GM06990 (cell line): ENCODE measurements around the gene DAZAP1.

Experiments used
- DNase-seq: peaks from one replicate; pipeline ENCODE4 v3.0.0-alpha.2; 2011; ENCODE audit not compliant: insufficient read length; ENCODE audit errors: extremely low read depth
- H3K27me3 ChIP-seq: replicated peaks from 2 replicates; pipeline ENCODE4 v1.6.0; 2011; ENCODE audit warnings: low read length; ENCODE audit not compliant: control insufficient read depth, insufficient read depth
- H3K36me3 ChIP-seq: 2 replicates; pipeline ENCODE4 v1.5.1; 2011; ENCODE audit warnings: low read length; ENCODE audit not compliant: control insufficient read depth, insufficient read depth
- H3K4me3 ChIP-seq: replicated peaks from 2 replicates; pipeline ENCODE4 v1.5.1; 2011; ENCODE audit warnings: low read depth, mild to moderate bottlenecking, control low read depth, low read length
- CTCF ChIP-seq: IDR thresholded peaks from 2 replicates; pipeline ENCODE4 v1.5.1; 2011; ENCODE audit warnings: low read length, control low read depth, mild to moderate bottlenecking, inconsistent platforms; ENCODE audit not compliant: insufficient read depth, poor library complexity, severe bottlenecking

Gene DAZAP1

GRCh38 chr19:1453525-1454364 is 46.4 kb downstream of the DAZAP1 start:
- H3K27me3 ChIP-seq = peaks cover 3% of the 10 kb centered on the region; the same call in 1 of the 2 replicates
- no peak for DNase-seq
- TF ChIP-seq CTCF = no peak
- no peak overlapping the region for H3K4me3 ChIP-seq
- H3K36me3 ChIP-seq = no peaks in the 10 kb centered on the region

- Histone ChIP-seq H3K27me3 (peaks cover 3% of the 10 kb centered on the region; the same call in 1 of the 2 replicates), H3K4me3 (no peak overlapping the region; the same call in 1 of the 2 replicates), H3K36me3 (no peaks in the 10 kb centered on the region)
- peak; percentile 57 for DNase-seq
- TF ChIP-seq CTCF = no peak
Measured at GRCh38 chr19:1455002-1455335, 47.6 kb downstream of the DAZAP1 start.

- peaks cover 3% of the 10 kb centered on the region; the same call in 1 of the 2 replicates for H3K27me3 ChIP-seq
- H3K36me3 ChIP-seq = no peaks in the 10 kb centered on the region
- TF ChIP-seq CTCF = no peak
- peak; percentile 79 for DNase-seq
- H3K4me3 ChIP-seq = no peak overlapping the region
Measured at GRCh38 chr19:1455336-1456120, 48.1 kb downstream of the DAZAP1 start.

- Histone ChIP-seq H3K4me3 (no peak overlapping the region), H3K27me3 (no peaks in the 10 kb centered on the region; the same call in 1 of the 2 replicates), H3K36me3 (no peaks in the 10 kb centered on the region)
- no peak for DNase-seq
- TF ChIP-seq CTCF = no peak
Measured at GRCh38 chr19:1456121-1456900, 48.9 kb downstream of the DAZAP1 start.

GRCh38 chr19:1457031-1457739 is 49.8 kb downstream of the DAZAP1 start:
- TF ChIP-seq CTCF = no peak
- Histone ChIP-seq H3K4me3 (no peak overlapping the region), H3K36me3 (no peaks in the 10 kb centered on the region), H3K27me3 (no peaks in the 10 kb centered on the region; the same call in 1 of the 2 replicates)
- DNase-seq = no peak
